Mucosa of rectum (tissue), 2 donors: ENCODE data around the gene BMAL2.

Experiments
- H3K27ac ChIP-seq, 2 donors: one replicate each; pipeline ENCODE4 v1.7.0; 2013; ENCODE audit warnings: inconsistent platforms in 2 of 2, low read depth in 2 of 2, low read length in 2 of 2
- H3K27me3 ChIP-seq, 2 donors: one replicate each; pipeline ENCODE4 v1.7.0; 2013; ENCODE audit warnings: low read length in 2 of 2; ENCODE audit not compliant: control insufficient read depth in 2 of 2, insufficient read depth in 2 of 2
- H3K36me3 ChIP-seq, 2 donors: one replicate each; pipeline ENCODE4 v1.7.0; 2013; ENCODE audit warnings: low read length in 2 of 2; ENCODE audit not compliant: control insufficient read depth in 2 of 2, insufficient read depth in 2 of 2
- H3K4me1 ChIP-seq, 2 donors: one replicate each; pipeline ENCODE4 v1.7.0; 2013; ENCODE audit warnings: low read length in 2 of 2, mild to moderate bottlenecking in 1 of 2; ENCODE audit not compliant: control insufficient read depth in 2 of 2, insufficient read depth in 2 of 2
- H3K4me3 ChIP-seq, 2 donors: one replicate each; pipeline ENCODE4 v1.7.0; 2013; ENCODE audit warnings: low read length in 2 of 2
- H3K9ac ChIP-seq, 2 donors: one replicate each; pipeline ENCODE4 v1.7.0; 2013; ENCODE audit warnings: low read length in 2 of 2, low read depth in 1 of 2, mild to moderate bottlenecking in 1 of 2
- H3K9me3 ChIP-seq, 2 donors: one replicate each; pipeline ENCODE4 v1.7.0; 2013; ENCODE audit warnings: low read length in 2 of 2; ENCODE audit not compliant: control insufficient read depth in 2 of 2
- donor health status: healthy.
- donor health status: Normal muscosa, but diverticular disease.

Gene BMAL2

GRCh38 chr12:27335364-27336281 lies 3.0 kb downstream of the BMAL2 start:
- no peaks in the 10 kb centered on the region for H3K36me3 ChIP-seq
- H3K9ac ChIP-seq, result no peak overlapping the region
- H3K27ac ChIP-seq, result no peak overlapping the region
- H3K9me3 ChIP-seq, result no peaks in the 10 kb centered on the region
- peaks cover 8 to 11% of the 10 kb centered on the region in 2 donors for H3K27me3 ChIP-seq
- no peak overlapping the region for H3K4me3 ChIP-seq
- peaks cover 7 to 13% of the 10 kb centered on the region in 2 donors for H3K4me1 ChIP-seq

GRCh38 chr12:27336282-27336653 lies 3.6 kb downstream of the BMAL2 start:
- Histone ChIP-seq H3K36me3 (no peaks in the 10 kb centered on the region), H3K4me1 (peaks cover 7 to 13% of the 10 kb centered on the region in 2 donors), H3K27me3 (peaks cover 8 to 10% of the 10 kb centered on the region in 2 donors), H3K9me3 (no peaks in the 10 kb centered on the region), H3K27ac (no peak overlapping the region), H3K4me3 (no peak overlapping the region), H3K9ac (no peak overlapping the region)

- Histone ChIP-seq H3K9me3 (no peaks in the 10 kb centered on the region), H3K36me3 (no peaks in the 10 kb centered on the region), H3K4me1 (peaks cover 3 to 6% of the 10 kb centered on the region in 2 donors), H3K27me3 (peaks cover 5 to 7% of the 10 kb centered on the region in 2 donors), H3K27ac (no peak overlapping the region), H3K4me3 (no peak overlapping the region), H3K9ac (no peak overlapping the region)
Observed at GRCh38 chr12:27337376-27337775, 4.7 kb downstream of the BMAL2 start.

- Histone ChIP-seq H3K27me3 (peaks cover under 1 to 5% of the 10 kb centered on the region in 2 donors), H3K27ac (no peak overlapping the region), H3K4me3 (no peak overlapping the region), H3K9me3 (no peaks in the 10 kb centered on the region), H3K36me3 (no peaks in the 10 kb centered on the region), H3K9ac (no peak overlapping the region), H3K4me1 (peaks cover 0 to 3% of the 10 kb centered on the region in 2 donors)
Observed at GRCh38 chr12:27338473-27338872, 5.8 kb downstream of the BMAL2 start.

GRCh38 chr12:27340971-27341370 lies 8.3 kb downstream of the BMAL2 start:
- Histone ChIP-seq H3K27ac (no peak overlapping the region), H3K9ac (no peak overlapping the region), H3K4me3 (no peak overlapping the region), H3K36me3 (no peaks in the 10 kb centered on the region), H3K9me3 (no peaks in the 10 kb centered on the region), H3K27me3 (no peaks in the 10 kb centered on the region), H3K4me1 (no peaks in the 10 kb centered on the region)

- Histone ChIP-seq H3K4me1 (no peaks in the 10 kb centered on the region), H3K4me3 (no peak overlapping the region), H3K27ac (no peak overlapping the region), H3K27me3 (no peaks in the 10 kb centered on the region), H3K9me3 (no peaks in the 10 kb centered on the region), H3K9ac (no peak overlapping the region), H3K36me3 (no peaks in the 10 kb centered on the region)
Observed at GRCh38 chr12:27342536-27342935, 9.9 kb downstream of the BMAL2 start.

GRCh38 chr12:27343255-27344000 lies 10.8 kb downstream of the BMAL2 start:
- H3K36me3 ChIP-seq, result no peaks in the 10 kb centered on the region
- no peak overlapping the region for H3K9ac ChIP-seq
- no peaks in the 10 kb centered on the region for H3K9me3 ChIP-seq
- no peaks in the 10 kb centered on the region for H3K27me3 ChIP-seq
- H3K27ac ChIP-seq, result no peak overlapping the region
- no peaks in the 10 kb centered on the region for H3K4me1 ChIP-seq
- no peak overlapping the region for H3K4me3 ChIP-seq

- H3K4me1 ChIP-seq, result no peaks in the 10 kb centered on the region
- H3K4me3 ChIP-seq, result no peak overlapping the region
- H3K27ac ChIP-seq, result no peak overlapping the region
- no peaks in the 10 kb centered on the region for H3K27me3 ChIP-seq
- no peaks in the 10 kb centered on the region for H3K36me3 ChIP-seq
- H3K9ac ChIP-seq, result no peak overlapping the region
- H3K9me3 ChIP-seq, result no peaks in the 10 kb centered on the region
Observed at GRCh38 chr12:27344246-27344645, 11.6 kb downstream of the BMAL2 start.

GRCh38 chr12:27344760-27345159 lies 12.1 kb downstream of the BMAL2 start:
- Histone ChIP-seq H3K4me1 (no peaks in the 10 kb centered on the region), H3K4me3 (no peak overlapping the region), H3K27me3 (no peaks in the 10 kb centered on the region), H3K9me3 (no peaks in the 10 kb centered on the region), H3K9ac (no peak overlapping the region), H3K27ac (no peak overlapping the region), H3K36me3 (no peaks in the 10 kb centered on the region)

- H3K36me3 ChIP-seq, result no peaks in the 10 kb centered on the region
- H3K4me1 ChIP-seq, result no peaks in the 10 kb centered on the region
- no peaks in the 10 kb centered on the region for H3K9me3 ChIP-seq
- no peaks in the 10 kb centered on the region for H3K27me3 ChIP-seq
- H3K4me3 ChIP-seq, result no peak overlapping the region
- no peak overlapping the region for H3K27ac ChIP-seq
- no peak overlapping the region for H3K9ac ChIP-seq
Observed at GRCh38 chr12:27345376-27345775, 12.7 kb downstream of the BMAL2 start.
